OCI-LY1 (cell line): ENCODE results near the gene TNS3.
A peak's percentile ranks its signal among the peaks of the same experiment; 100 is the strongest.

Experiments
- H2AFZ ChIP-seq: fragments of 200-600 bp; sonication (generic), shearing (Covaris generic); 2 replicates; pipeline ENCODE4 v1.6.0; 2014; ENCODE audit warnings: antibody characterized with exemption, mild to moderate bottlenecking, low read length
- H3F3A ChIP-seq: fragments of 200-600 bp; sonication (generic), shearing (Covaris generic); 2 replicates; pipeline ENCODE4 v1.6.0; 2014; ENCODE audit warnings: mild to moderate bottlenecking, antibody characterized with exemption, low read length, moderate library complexity; ENCODE audit not compliant: insufficient read depth
- H3K27ac ChIP-seq: fragments of 200-600 bp; sonication (generic); 2 replicates; pipeline ENCODE4 v1.5.1; 2014; ENCODE audit warnings: low read length, mixed run types, mild to moderate bottlenecking, low read depth; ENCODE audit not compliant: poor library complexity, severe bottlenecking
- H3K27me3 ChIP-seq: fragments of 200-600 bp; sonication (generic); 2 replicates; pipeline ENCODE4 v1.6.0; 2014; ENCODE audit warnings: antibody characterized with exemption, mild to moderate bottlenecking, low read length, moderate library complexity; ENCODE audit not compliant: insufficient read depth
- H3K36me3 ChIP-seq: fragments of 200-600 bp; sonication (generic); 2 replicates; pipeline ENCODE4 v1.6.1; 2014; ENCODE audit warnings: mild to moderate bottlenecking, antibody characterized with exemption, low read length, moderate library complexity, mixed read lengths; ENCODE audit not compliant: insufficient read depth
- H3K4me1 ChIP-seq: fragments of 200-600 bp; sonication (generic); 2 replicates; pipeline ENCODE4 v1.5.1; 2014; ENCODE audit warnings: mild to moderate bottlenecking, low read length, moderate library complexity; ENCODE audit not compliant: insufficient read depth, severe bottlenecking
- H3K4me2 ChIP-seq: fragments of 200-600 bp; sonication (generic), shearing (Covaris generic); 2 replicates; pipeline ENCODE4 v1.6.1; 2014; ENCODE audit warnings: low read length
- H3K4me3 ChIP-seq: fragments of 200-600 bp; sonication (generic); 2 replicates; pipeline ENCODE4 v1.5.1; 2014; ENCODE audit warnings: low read length, low read depth, mild to moderate bottlenecking, mixed read lengths; ENCODE audit not compliant: poor library complexity, severe bottlenecking
- H3K79me2 ChIP-seq: fragments of 200-600 bp; shearing (Covaris generic); 2 replicates; pipeline ENCODE4 v1.6.1; 2016; ENCODE audit warnings: mixed run types, low read length, mixed read lengths; ENCODE audit not compliant: insufficient read depth
- H3K9ac ChIP-seq: fragments of 200-600 bp; sonication (generic), shearing (Covaris generic); 2 replicates; pipeline ENCODE4 v1.6.1; 2014; ENCODE audit warnings: mild to moderate bottlenecking, low read length, mixed read lengths
- H3K9me2 ChIP-seq: fragments of 200-600 bp; sonication (generic), shearing (Covaris generic); 2 replicates; pipeline ENCODE4 v1.6.1; 2014; ENCODE audit warnings: low read depth, mild to moderate bottlenecking, low read length, mixed read lengths
- H3K9me3 ChIP-seq: fragments of 200-600 bp; shearing (Covaris generic); 2 replicates; pipeline ENCODE4 v1.6.1; 2014; ENCODE audit warnings: low read length, mixed read lengths
- H4K20me1 ChIP-seq: fragments of 200-600 bp; sonication (generic), shearing (Covaris generic); 2 replicates; pipeline ENCODE4 v1.6.0; 2016; ENCODE audit warnings: mild to moderate bottlenecking, low read length; ENCODE audit not compliant: insufficient read depth
- CTCF ChIP-seq: fragments of 200-600 bp; sonication (generic), shearing (Covaris generic); IDR thresholded peaks from 2 replicates; pipeline ENCODE4 v1.5.1; 2017; ENCODE audit warnings: mild to moderate bottlenecking, antibody characterized with exemption, low read length, moderate library complexity, mixed read lengths
- EZH2 ChIP-seq: fragments of 200-600 bp; sonication (generic), shearing (Covaris generic); IDR thresholded peaks from 2 replicates; pipeline ENCODE4 v1.8.0; 2017; ENCODE audit warnings: borderline replicate concordance, mixed run types, mild to moderate bottlenecking, antibody characterized with exemption, low read length, moderate library complexity, mixed read lengths

TNS3 gene

GRCh38 chr7:47490501-47491265, 91.2 kb downstream of the TNS3 start:
- peak overlapping the region; percentile 21 for H3K27ac ChIP-seq
- no peaks in the 10 kb centered on the region for H3F3A ChIP-seq
- no peak overlapping the region for H3K4me3 ChIP-seq
- TF ChIP-seq CTCF (no peak), EZH2 (no peak)
- H3K4me2 ChIP-seq: no peak overlapping the region; the same call in 1 of the 2 replicates
- no peaks in the 10 kb centered on the region for H3K27me3 ChIP-seq
- no peak overlapping the region; the same call in 1 of the 2 replicates for H3K9ac ChIP-seq
- no peaks in the 10 kb centered on the region for H3K9me2 ChIP-seq
- peaks cover 50% of the 10 kb centered on the region for H3K79me2 ChIP-seq
- no peaks in the 10 kb centered on the region for H4K20me1 ChIP-seq
- H2AFZ ChIP-seq: no peak overlapping the region
- H3K4me1 ChIP-seq: peaks cover 85% of the 10 kb centered on the region
- H3K9me3 ChIP-seq: 0 out of 2 replicates have a peak, but pooled peaks cover under 1% of the 10 kb centered on the region
- H3K36me3 ChIP-seq: peaks cover 32% of the 10 kb centered on the region

GRCh38 chr7:47489624-47490023, 92.3 kb downstream of the TNS3 start:
- H3K36me3 ChIP-seq: peaks cover 42% of the 10 kb centered on the region
- no peak overlapping the region for H2AFZ ChIP-seq
- H3K4me1 ChIP-seq: peaks cover 74% of the 10 kb centered on the region
- H3K4me3 ChIP-seq: no peak overlapping the region
- no peak overlapping the region for H3K27ac ChIP-seq
- H3K79me2 ChIP-seq: peaks cover 44% of the 10 kb centered on the region
- no peak overlapping the region for H3K9ac ChIP-seq
- TF ChIP-seq EZH2: no peak
- no peak for TF ChIP-seq CTCF
- no peaks in the 10 kb centered on the region for H3F3A ChIP-seq
- H3K9me3 ChIP-seq: peaks cover 10% of the 10 kb centered on the region
- H4K20me1 ChIP-seq: no peaks in the 10 kb centered on the region
- no peak overlapping the region for H3K4me2 ChIP-seq
- no peaks in the 10 kb centered on the region for H3K27me3 ChIP-seq
- no peaks in the 10 kb centered on the region for H3K9me2 ChIP-seq

- peak overlapping the region; percentile 80 for H3K27ac ChIP-seq
- peaks cover 37% of the 10 kb centered on the region for H3K79me2 ChIP-seq
- peaks cover 68% of the 10 kb centered on the region for H3K4me1 ChIP-seq
Observed at GRCh38 chr7:47488969-47489342, 93.0 kb downstream of the TNS3 start.

More at GRCh38 chr7:47488969-47489342, 93.0 kb downstream of the TNS3 start:
- Histone ChIP-seq H3K9me3 (peaks cover 13% of the 10 kb centered on the region), H3K4me3 (no peak overlapping the region), H3K27me3 (no peaks in the 10 kb centered on the region), H3K4me2 (no peak overlapping the region; the same call in 1 of the 2 replicates), H3F3A (no peaks in the 10 kb centered on the region), H3K9me2 (no peaks in the 10 kb centered on the region), H3K9ac (no peak overlapping the region), H2AFZ (no peak overlapping the region), H3K36me3 (peaks cover 49% of the 10 kb centered on the region), H4K20me1 (no peaks in the 10 kb centered on the region)
- TF ChIP-seq CTCF (no peak), EZH2 (no peak)
